ENCODE data around the gene SLC2A14.

- no peak for TF ChIP-seq CTCF (conservative IDR thresholded peaks at IDR 0.05; ENCODE audit: low read length)
- TF ChIP-seq EZH2phosphoT487 (IDR thresholded peaks at IDR 0.05; ENCODE audit: borderline replicate concordance, low read depth, low read length), result no peak
Measured at GRCh38 chr12:7837366-7837765, 35.3 kb downstream of the SLC2A14 start.

All from OCI-LY7 (cell line).